GM12878 (cell line): ENCODE data around the gene PRTN3. TPM values are rescaled to one million over a fixed set of nuclear protein-coding genes. Genes with fewer than 3 reads are reported as not detected.

Experiments
- ATAC-seq: fragments of 200-7000 bp; cut with Tn5 transposase; 3 replicates; pipeline ENCODE4 v1.9.1; 2020; ENCODE audit warnings: mild to moderate bottlenecking, moderate library complexity
- BruUV-seq: library from RNA; stranded (reverse); fragments of 400-500 nt; replicated peaks from 2 replicates; lab custom pipeline; 2021; lab: Mats Ljungman, UMichigan
- CTCF ChIA-PET: fragments of 300-600 bp; sonication (Branson Sonifier 250); formaldehyde crosslinking; extraction: SDS; loops from one replicate; lab custom pipeline; 2021; ENCODE audit warnings: inconsistent platforms; lab: Yijun Ruan, JAX
- POLR2A ChIA-PET: fragments of 350-600 bp; formaldehyde crosslinking; extraction: SDS; loops from one replicate; lab custom pipeline; 2021; ENCODE audit warnings: inconsistent platforms; lab: Charles Lee
- RAD21 ChIA-PET: fragments of 300-600 bp; sonication (Branson Sonifier 250); formaldehyde crosslinking; loops from one replicate; lab custom pipeline; 2023; ENCODE audit warnings: antibody characterized with exemption; ENCODE audit not compliant: unreplicated experiment; lab: Charles Lee
- SMC1A ChIA-PET: fragments of 300-600 bp; sonication (Branson Sonifier 250); formaldehyde crosslinking; loops from one replicate; lab custom pipeline; 2023; ENCODE audit not compliant: unreplicated experiment, uncharacterized antibody; lab: Charles Lee
- DNase-seq: peaks from one replicate; pipeline ENCODE4 v3.0.0-alpha.2; 2011; ENCODE audit warnings: low read depth, low spot score
- FAIRE-seq: peaks from 3 replicates; lab custom pipeline; 2011; peaks lifted over from hg19 to GRCh38; lab: Jason Lieb, UNC
- H2AFZ ChIP-seq: 2 replicates; pipeline ENCODE4 v1.6.0; 2011; ENCODE audit warnings: low read depth, low read length, control low read depth; ENCODE audit not compliant: control insufficient read depth
- H3K27ac ChIP-seq: 2 replicates; pipeline ENCODE4 v1.5.1; 2011; ENCODE audit warnings: control low read depth; ENCODE audit not compliant: control insufficient read depth, insufficient read depth
- H3K27me3 ChIP-seq, 2 experiments: replicated peaks in 1 of 2; 2 replicates each; pipeline versions ENCODE4 v1.6.0 to v1.6.1; 2011; ENCODE audit warnings: low read length in 1 of 2; ENCODE audit not compliant: control insufficient read depth in 2 of 2, insufficient read depth in 2 of 2
- H3K36me3 ChIP-seq, 2 experiments: 2 replicates each; pipeline ENCODE4 v1.5.1; 2011; ENCODE audit warnings: low read length in 1 of 2; ENCODE audit not compliant: control insufficient read depth in 2 of 2, insufficient read depth in 2 of 2
- H3K4me1 ChIP-seq: 2 replicates; pipeline ENCODE4 v1.6.1; 2011; ENCODE audit warnings: mild to moderate bottlenecking, low read length, moderate library complexity, mixed read lengths; ENCODE audit not compliant: control insufficient read depth, insufficient read depth
- H3K4me2 ChIP-seq: 2 replicates; pipeline ENCODE4 v1.6.0; 2011; ENCODE audit warnings: control low read depth; ENCODE audit not compliant: control insufficient read depth, insufficient read depth
- H3K4me3 ChIP-seq: fragments of 200-600 bp; sonication (generic); 2 replicates; pipeline ENCODE4 v1.5.1; 2016
- H3K79me2 ChIP-seq: 2 replicates; pipeline ENCODE4 v1.6.0; 2011; ENCODE audit warnings: low read length; ENCODE audit not compliant: control insufficient read depth, insufficient read depth
- H3K9ac ChIP-seq: 2 replicates; pipeline ENCODE4 v1.8.0; 2011; ENCODE audit warnings: low read length, control low read depth, mixed read lengths; ENCODE audit not compliant: control insufficient read depth, insufficient read depth
- H3K9me3 ChIP-seq: replicated peaks from 3 replicates; pipeline ENCODE4 v1.5.1; 2011; ENCODE audit warnings: mild to moderate bottlenecking, low read length; ENCODE audit not compliant: control insufficient read depth, insufficient read depth
- H4K20me1 ChIP-seq: 2 replicates; pipeline ENCODE4 v1.6.0; 2011; ENCODE audit not compliant: control insufficient read depth, insufficient read depth
- ESRRA ChIP-seq: IDR thresholded peaks from 2 replicates; pipeline ENCODE4 v1.6.1; 2012; ENCODE audit warnings: mild to moderate bottlenecking, low read length, improper control_type of control experiment
- IKZF1 ChIP-seq: fragments of 450-650 bp; conservative IDR thresholded peaks from 2 replicates; pipeline ENCODE4 v1.6.1; 2017; ENCODE audit warnings: antibody characterized with exemption, mild to moderate bottlenecking
- KLF5 ChIP-seq: fragments of 450-650 bp; IDR thresholded peaks from 2 replicates; pipeline ENCODE4 v1.6.1; 2014; ENCODE audit warnings: mild to moderate bottlenecking; ENCODE audit not compliant: partially characterized antibody
- MEF2B ChIP-seq: fragments of 450-650 bp; IDR thresholded peaks from 2 replicates; pipeline ENCODE4 v1.6.1; 2018; ENCODE audit warnings: mild to moderate bottlenecking, moderate library complexity; ENCODE audit not compliant: partially characterized antibody, poor library complexity, severe bottlenecking
- NFIC ChIP-seq: IDR thresholded peaks from 2 replicates; pipeline ENCODE4 v1.6.1; 2012; ENCODE audit warnings: low read depth, mild to moderate bottlenecking, inconsistent platforms, low read length, moderate library complexity
- RFX5 ChIP-seq: IDR thresholded peaks from 2 replicates; pipeline ENCODE4 v1.6.1; 2011; ENCODE audit warnings: low read depth, low read length, improper control_type of control experiment
- WGBS: methylation state at CpG from one replicate; pipeline ENCODE4 v1.1.6; 2016; ENCODE audit warnings: low lambda C conversion rate; ENCODE audit not compliant: insufficient replicate concordance, insufficient coverage; ENCODE audit errors: missing lambda C conversion rate; 5-methylcytosine and 5-hydroxymethylcytosine counted together
- in situ Hi-C: fragments of 300-500 bp; cut with MboI; formaldehyde crosslinking; loops from 9 replicates; pipeline ENCODE4 v1.14.3; 2018; ENCODE audit warnings: mixed read lengths
- intact Hi-C: fragments of 100-400 bp; cut with micrococcal nuclease; formaldehyde crosslinking; loops from one replicate; pipeline ENCODE4 v1.14.2; 2022; ENCODE audit not compliant: unreplicated experiment
- polyA plus RNA-seq, 11 experiments: library from polyadenylated mRNA; depleted of rRNA in 4 of 11; unstranded in 6 of 11; stranded (reverse) in 5 of 11; fragments of >200 nt; fragmentation: Nextera tagmentation in 4 of 11; fragmentation: Illumina TruSeq in 1 of 11; extraction: Ambion mirVana in 4 of 11; extraction: Trizol in 1 of 11; gene quantifications; 1 replicate in 1 of 11; 2 replicates in 10 of 11; pipeline versions ENCODE4 v1.2.1 to v1.2.3, GENCODE V29; 2011 to 2016; ENCODE audit warnings: inconsistent platforms in 2 of 11, missing spikeins in 2 of 11, low read depth in 1 of 11
- total RNA-seq, 4 experiments: library from RNA; depleted of rRNA in 3 of 4; stranded (reverse); fragments of >200 nt in 3 of 4; fragmentation: Illumina TruSeq in 1 of 4; extraction: Trizol in 1 of 4; gene quantifications; 2 replicates each; pipeline versions ENCODE4 v1.2.1 to v1.2.3, GENCODE V29; 2013 to 2021
- TF ChIP-seq, protein P1 (sequence below): fragments of 450-650 bp; IDR thresholded peaks from 2 replicates; pipeline ENCODE4 v1.6.1; 2017; ENCODE audit warnings: low read depth, mild to moderate bottlenecking, moderate library complexity
- TF ChIP-seq, protein P2 (sequence below): fragments of 450-650 bp; IDR thresholded peaks from 2 replicates; pipeline ENCODE4 v1.6.1; 2017; ENCODE audit warnings: mild to moderate bottlenecking, low read depth, inconsistent platforms; ENCODE audit not compliant: poor library complexity, severe bottlenecking

PRTN3 gene
- total and polyA plus RNA-seq, 10 of the 15 experiments (the other 5 are each of a cell fraction or from before 2014, with no cell fraction given) = 0.08 TPM; not detected in 9

- ChIA-PET POLR2A (interaction anchor here (1.1 kb wide), 1 partner anchor 43 kb away, joined by 3 read pairs; the partner anchor contains the start of gene RNU6-9), SMC1A (no interaction called here), RAD21 (no interaction called here), CTCF (interaction anchor here (0.9 kb wide), 1 partner anchor 13 kb away, joined by 4 read pairs; no protein-coding TSS in a partner anchor)
- in situ Hi-C loops = no loop called here
- no peak overlapping the region for H3K4me2 ChIP-seq
- no peaks in the 10 kb centered on the region; the same call in 2 of the 3 replicates for H3K9me3 ChIP-seq
- FAIRE-seq (no peak), ATAC-seq (no peak), DNase-seq (no peak)
- no peak overlapping the region for H2AFZ ChIP-seq
- WGBS = 18% methylated on average over 27 of the region's 28 CpGs
- BruUV-seq = no TSS peak
- no peak overlapping the region for H3K4me3 ChIP-seq
- no peaks in the 10 kb centered on the region for H3K4me1 ChIP-seq
- H3K27me3 ChIP-seq = no peaks in the 10 kb centered on the region
- TF ChIP-seq IKZF1 (0 out of 2 replicates have a peak, but pooled peaks have one; percentile 17), NFIC (no peak)
- no peak overlapping the region for H3K27ac ChIP-seq
- no peaks in the 10 kb centered on the region for H4K20me1 ChIP-seq
- no peaks in the 10 kb centered on the region for H3K36me3 ChIP-seq
- intact Hi-C loops = no loop called here
- no peak overlapping the region for H3K9ac ChIP-seq
- no peaks in the 10 kb centered on the region for H3K79me2 ChIP-seq
Measured at GRCh38 chr19:850221-850978, 9.6 kb downstream of the PRTN3 start.

- Histone ChIP-seq H3K4me3 (no peak overlapping the region), H3K79me2 (no peaks in the 10 kb centered on the region), H3K27me3 (no peaks in the 10 kb centered on the region), H4K20me1 (no peaks in the 10 kb centered on the region), H3K9me3 (no peaks in the 10 kb centered on the region), H3K4me1 (no peaks in the 10 kb centered on the region), H3K36me3 (no peaks in the 10 kb centered on the region), H3K4me2 (no peak overlapping the region), H2AFZ (no peak overlapping the region), H3K27ac (no peak overlapping the region), H3K9ac (no peak overlapping the region)
- intact Hi-C loops (no loop called here), in situ Hi-C loops (no loop called here)
- ChIA-PET POLR2A (interaction anchor here (1.1 kb wide), 1 partner anchor 43 kb away, joined by 3 read pairs; the partner anchor contains the start of gene RNU6-9), SMC1A (no interaction called here), CTCF (interaction anchor here (0.9 kb wide), 1 partner anchor 12 kb away, joined by 4 read pairs; no protein-coding TSS in a partner anchor), RAD21 (no interaction called here)
- no peak for FAIRE-seq
- no peak for DNase-seq
- no TSS peak for BruUV-seq
- WGBS = 42% methylated on average over 12 of the region's 13 CpGs
- no peak for ATAC-seq
- TF ChIP-seq, protein P1, sequence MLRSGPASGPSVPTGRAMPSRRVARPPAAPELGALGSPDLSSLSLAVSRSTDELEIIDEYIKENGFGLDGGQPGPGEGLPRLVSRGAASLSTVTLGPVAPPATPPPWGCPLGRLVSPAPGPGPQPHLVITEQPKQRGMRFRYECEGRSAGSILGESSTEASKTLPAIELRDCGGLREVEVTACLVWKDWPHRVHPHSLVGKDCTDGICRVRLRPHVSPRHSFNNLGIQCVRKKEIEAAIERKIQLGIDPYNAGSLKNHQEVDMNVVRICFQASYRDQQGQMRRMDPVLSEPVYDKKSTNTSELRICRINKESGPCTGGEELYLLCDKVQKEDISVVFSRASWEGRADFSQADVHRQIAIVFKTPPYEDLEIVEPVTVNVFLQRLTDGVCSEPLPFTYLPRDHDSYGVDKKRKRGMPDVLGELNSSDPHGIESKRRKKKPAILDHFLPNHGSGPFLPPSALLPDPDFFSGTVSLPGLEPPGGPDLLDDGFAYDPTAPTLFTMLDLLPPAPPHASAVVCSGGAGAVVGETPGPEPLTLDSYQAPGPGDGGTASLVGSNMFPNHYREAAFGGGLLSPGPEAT = no peak
- TF ChIP-seq MEF2B = no peak
- TF ChIP-seq ESRRA = no peak
- TF ChIP-seq, protein P2, sequence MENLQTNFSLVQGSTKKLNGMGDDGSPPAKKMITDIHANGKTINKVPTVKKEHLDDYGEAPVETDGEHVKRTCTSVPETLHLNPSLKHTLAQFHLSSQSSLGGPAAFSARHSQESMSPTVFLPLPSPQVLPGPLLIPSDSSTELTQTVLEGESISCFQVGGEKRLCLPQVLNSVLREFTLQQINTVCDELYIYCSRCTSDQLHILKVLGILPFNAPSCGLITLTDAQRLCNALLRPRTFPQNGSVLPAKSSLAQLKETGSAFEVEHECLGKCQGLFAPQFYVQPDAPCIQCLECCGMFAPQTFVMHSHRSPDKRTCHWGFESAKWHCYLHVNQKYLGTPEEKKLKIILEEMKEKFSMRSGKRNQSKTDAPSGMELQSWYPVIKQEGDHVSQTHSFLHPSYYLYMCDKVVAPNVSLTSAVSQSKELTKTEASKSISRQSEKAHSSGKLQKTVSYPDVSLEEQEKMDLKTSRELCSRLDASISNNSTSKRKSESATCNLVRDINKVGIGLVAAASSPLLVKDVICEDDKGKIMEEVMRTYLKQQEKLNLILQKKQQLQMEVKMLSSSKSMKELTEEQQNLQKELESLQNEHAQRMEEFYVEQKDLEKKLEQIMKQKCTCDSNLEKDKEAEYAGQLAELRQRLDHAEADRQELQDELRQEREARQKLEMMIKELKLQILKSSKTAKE = no peak
- TF ChIP-seq KLF5 = no peak
- TF ChIP-seq RFX5 = no peak
Measured at GRCh38 chr19:850979-851335, 10.2 kb downstream of the PRTN3 start.
